Measurements from ENCODE around the gene KDM6A. TPM values are rescaled to one million over a fixed set of nuclear protein-coding genes. Genes with fewer than 3 reads are reported as not detected.
"Not testable (repeated sequence)": the region's sequence is repeated elsewhere in the genome, so short reads cannot be mapped to it uniquely, and the experiment has no call there.

The KDM6A gene
- total RNA-seq, result 10 to 100 TPM; 12.9 to 20.0 (median 15.5) TPM
- 4.5 TPM for polyA plus RNA-seq
- long read RNA-seq, donor 1, full-length matches to known transcripts, result 1 of 7 reads
- long read RNA-seq, donor 1, partial matches to known transcripts, result 5 of 7 reads
- long read RNA-seq, donor 1, other reads (novel, unspliced or antisense), result 1 of 7 reads
- long read RNA-seq, donor 2, full-length matches to known transcripts, result 5 of 8 reads
- long read RNA-seq, donor 2, partial matches to known transcripts, result 1 of 8 reads
- long read RNA-seq, donor 2, other reads (novel, unspliced or antisense), result 2 of 8 reads
- long read RNA-seq, donor 3, full-length matches to known transcripts, result 5 of 23 reads
- long read RNA-seq, donor 3, partial matches to known transcripts, result 14 of 23 reads
- long read RNA-seq, donor 3, other reads (novel, unspliced or antisense), result 4 of 23 reads
- long read RNA-seq, donor 4, full-length matches to known transcripts, result 12 of 15 reads
- long read RNA-seq, donor 4, partial matches to known transcripts, result 1 of 15 reads
- long read RNA-seq, donor 4, other reads (novel, unspliced or antisense), result 2 of 15 reads

DNA sequence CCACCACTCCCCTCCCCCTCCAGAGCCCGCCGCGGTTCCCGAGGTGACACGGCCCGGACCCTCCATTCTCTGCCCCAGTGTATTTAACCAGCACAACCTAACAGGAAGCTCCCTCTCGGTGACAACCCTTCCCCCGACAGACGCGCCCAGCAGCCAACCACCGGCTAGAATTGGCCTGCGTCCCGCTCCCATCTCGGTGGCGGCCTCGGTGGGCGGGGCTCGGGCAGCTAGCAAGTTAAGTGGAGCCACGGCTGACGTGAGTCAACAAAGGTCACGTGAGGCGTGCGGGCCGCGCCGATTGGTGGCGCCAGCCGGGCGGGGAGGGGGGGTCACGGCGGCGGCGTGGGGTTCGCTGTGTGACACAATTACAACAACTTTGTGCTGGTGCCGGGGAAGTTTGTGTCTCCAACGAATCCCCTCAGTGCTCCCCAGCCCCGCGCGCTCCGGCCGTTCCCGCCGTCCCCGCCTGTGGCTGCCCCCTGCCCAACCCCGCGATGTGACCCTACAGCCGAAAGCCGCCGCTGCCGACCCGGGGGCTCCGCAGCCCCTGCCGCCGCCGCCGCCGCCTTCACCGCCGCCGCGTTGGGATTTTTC is at the start of gene KDM6A:
KDM6A (plus strand) TSS at position 368 of the 594 bp plus-strand sequence. CDS start 364 bp downstream, outside the sequence.
- DNase-seq, result peak; percentile 98 to 100 (median 99)
- WGBS, result under 1% methylated on average over 61 of the region's 61 CpGs
- H3K4me1 ChIP-seq (ENCODE audit: control insufficient read depth, insufficient read depth, low read length), result peaks cover 2% of the 10 kb centered on the region
- H3K9me3 ChIP-seq (ENCODE audit: control insufficient read depth, low read length), result no peaks in the 10 kb centered on the region
- peak within 1 kb of the TSS; percentile 95 for H3K27ac ChIP-seq (ENCODE audit: low read length)
- ATAC-seq, result peak; percentile 95 to 97
- no peaks in the 10 kb centered on the region for H3K27me3 ChIP-seq (ENCODE audit: control insufficient read depth, insufficient read depth)
- intact Hi-C loops (cut with DNase I), result loop anchor here in 3 of 4 donors (5.0 to 10.0 kb wide), 3 partner anchors 102 to 202 kb away; no protein-coding TSS in a partner anchor
- peak within 1 kb of the TSS; percentile 89 for H3K4me3 ChIP-seq (ENCODE audit: low read length)

DNA sequence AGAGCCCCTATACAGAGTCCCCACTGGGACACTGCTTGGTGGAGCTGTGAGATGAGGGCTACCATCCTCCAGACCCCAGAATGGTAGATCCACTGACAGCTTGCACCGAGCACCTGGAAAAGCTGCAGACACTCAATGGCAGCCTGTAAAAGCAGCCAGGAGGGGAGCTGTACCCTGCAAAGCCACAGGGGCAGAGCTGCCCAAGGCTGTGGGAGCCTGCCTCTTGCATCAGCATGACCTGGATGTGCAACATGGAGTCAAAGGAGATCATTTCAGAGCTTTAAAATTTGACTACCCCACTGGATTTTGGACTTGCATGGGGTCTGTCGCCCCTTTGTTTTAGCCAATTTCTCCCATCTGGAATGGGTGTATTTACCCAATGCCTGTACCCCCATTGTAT is 49.8 kb upstream of the KDM6A start:
- intact Hi-C loops (cut with DNase I); H3K4me1 ChIP-seq (ENCODE audit: control insufficient read depth, insufficient read depth, low read length); H3K9me3 ChIP-seq (ENCODE audit: control insufficient read depth, low read length); DNase-seq; H3K4me3 ChIP-seq (ENCODE audit: low read length); ATAC-seq; H3K27me3 ChIP-seq (ENCODE audit: control insufficient read depth, insufficient read depth); H3K27ac ChIP-seq (ENCODE audit: low read length): not testable (repeated sequence)
- 98% methylated on average over 2 of the region's 2 CpGs for WGBS

DNA sequence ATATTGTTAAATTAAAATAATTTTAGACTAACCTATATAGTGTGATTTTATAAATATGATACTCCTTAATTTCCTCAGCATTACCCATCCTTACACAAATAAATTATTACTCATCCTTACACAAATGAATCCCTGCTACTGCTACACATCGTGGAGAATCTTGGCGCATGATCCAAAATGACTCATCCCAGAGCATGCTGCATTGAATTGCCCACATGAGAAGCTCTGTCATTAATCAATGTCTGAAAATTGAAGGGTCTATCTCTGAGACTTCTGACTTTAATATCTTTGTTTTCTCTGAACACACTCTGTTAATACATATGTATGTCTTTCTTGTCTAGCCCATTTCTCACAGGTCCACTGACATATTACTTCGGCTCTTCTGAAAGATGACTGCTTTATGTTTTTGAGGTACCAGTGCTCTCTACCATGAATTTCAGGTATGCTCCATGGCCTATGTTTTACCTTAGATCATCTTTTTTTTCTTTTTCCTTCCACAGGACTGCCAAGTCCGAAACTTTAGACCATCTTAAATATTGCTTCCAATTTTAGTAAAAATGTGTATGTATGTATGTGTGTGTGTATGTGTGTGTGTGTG is 44.9 kb upstream of the KDM6A start:
- DNase-seq, result no peak
- WGBS, result 68% methylated on average over 4 of the region's 4 CpGs
- H3K4me3 ChIP-seq (ENCODE audit: low read length), result no peak overlapping the region

DNA sequence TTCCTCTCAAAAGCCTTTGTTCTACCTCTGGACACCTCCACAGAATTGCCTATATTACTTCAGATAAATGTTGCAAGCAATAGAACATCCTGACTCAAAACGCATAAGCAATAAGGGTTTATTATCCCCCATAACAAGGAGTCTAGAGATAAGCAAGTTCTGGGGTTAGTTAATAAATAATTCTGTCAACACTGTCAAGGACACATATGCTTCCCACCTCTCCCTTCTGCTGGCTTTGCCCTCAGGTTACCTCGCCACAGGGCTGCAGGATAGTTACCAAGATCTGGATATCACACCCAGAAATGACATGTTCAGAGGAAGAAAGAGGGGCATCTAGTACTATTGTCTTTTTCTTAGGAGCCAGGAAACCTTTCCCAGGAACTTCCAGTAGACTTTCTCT is 43.2 kb upstream of the KDM6A start:
- 36% methylated on average over 2 of the region's 2 CpGs for WGBS
- ATAC-seq (no peak), DNase-seq (no peak)
- Histone ChIP-seq H3K4me1 (ENCODE audit: control insufficient read depth, insufficient read depth, low read length) (no peaks in the 10 kb centered on the region), H3K27me3 (ENCODE audit: control insufficient read depth, insufficient read depth) (no peaks in the 10 kb centered on the region), H3K9me3 (ENCODE audit: control insufficient read depth, low read length) (no peaks in the 10 kb centered on the region), H3K27ac (ENCODE audit: low read length) (no peak overlapping the region), H3K4me3 (ENCODE audit: low read length) (no peak overlapping the region)
- intact Hi-C loops (cut with DNase I), result no loop called here

More for the DNA sequence above, 44.9 kb upstream of the KDM6A start:
- Histone ChIP-seq H3K9me3 (ENCODE audit: control insufficient read depth, low read length) (no peaks in the 10 kb centered on the region), H3K27ac (ENCODE audit: low read length) (no peak overlapping the region), H3K27me3 (ENCODE audit: control insufficient read depth, insufficient read depth) (no peaks in the 10 kb centered on the region), H3K4me1 (ENCODE audit: control insufficient read depth, insufficient read depth, low read length) (no peaks in the 10 kb centered on the region)
- ATAC-seq, result no peak
- intact Hi-C loops (cut with DNase I), result no loop called here

DNA sequence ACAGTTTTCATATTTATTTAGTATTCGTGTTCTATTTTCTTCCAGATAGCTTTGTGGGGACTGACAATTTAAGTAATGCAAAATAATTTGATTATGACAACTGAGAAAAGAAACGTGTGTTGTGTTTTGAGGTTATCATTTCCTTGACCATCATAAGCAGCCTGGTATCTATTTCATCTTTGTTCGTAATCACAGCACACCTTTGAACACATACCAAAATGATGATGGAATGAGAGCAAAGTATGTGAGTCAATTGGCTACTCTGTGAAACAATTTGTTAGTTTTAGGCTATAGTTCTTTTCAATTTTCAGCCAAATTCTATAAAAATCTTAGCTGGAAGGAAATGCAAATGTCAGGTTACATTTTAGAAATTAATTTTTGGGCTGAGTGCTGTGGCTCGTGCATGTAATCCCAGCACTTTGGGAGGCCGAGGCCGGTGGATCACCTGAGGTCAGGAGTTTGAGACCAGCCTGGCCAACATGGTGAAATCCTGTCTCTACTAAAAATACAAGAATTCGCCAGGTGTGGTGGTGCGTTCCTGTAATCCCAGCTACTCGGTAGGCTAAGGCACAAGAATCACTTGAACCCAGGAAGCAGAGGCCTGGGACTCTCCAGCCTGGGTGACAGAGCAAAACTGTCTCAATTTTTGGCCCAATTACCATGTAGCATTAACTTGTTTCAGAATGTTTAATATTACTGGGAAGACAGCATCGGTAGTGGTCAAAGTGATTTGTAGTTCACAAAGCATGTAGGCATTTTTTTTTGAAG is 30.3 kb upstream of the KDM6A start:
- Histone ChIP-seq H3K4me1 (ENCODE audit: control insufficient read depth, insufficient read depth, low read length) (no peaks in the 10 kb centered on the region), H3K9me3 (ENCODE audit: control insufficient read depth, low read length) (no peaks in the 10 kb centered on the region), H3K4me3 (ENCODE audit: low read length) (no peak overlapping the region), H3K27ac (ENCODE audit: low read length) (no peak overlapping the region), H3K27me3 (ENCODE audit: control insufficient read depth, insufficient read depth) (no peaks in the 10 kb centered on the region)
- DNase-seq (no peak), ATAC-seq (no peak)
- WGBS, result 88% methylated on average over 10 of the region's 10 CpGs
- intact Hi-C loops (cut with DNase I), result no loop called here

DNA sequence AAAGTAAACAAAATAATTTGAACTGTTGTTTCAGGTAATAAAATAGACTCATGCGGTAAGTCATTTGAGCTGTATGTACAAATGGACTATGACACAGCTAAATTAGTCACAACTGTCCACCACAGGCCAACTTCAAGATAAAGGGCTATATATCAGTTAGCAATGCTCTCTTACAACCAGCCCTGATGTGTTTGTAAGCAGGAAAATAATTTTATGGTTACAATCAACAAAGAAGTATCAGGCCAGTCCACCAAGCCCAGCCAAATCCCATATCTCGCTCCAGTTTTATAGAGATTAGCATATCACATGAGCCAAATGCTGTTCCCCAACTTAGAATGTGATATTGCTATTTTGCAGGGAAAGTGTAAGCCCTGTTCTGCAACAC is 29.7 kb upstream of the KDM6A start:
- Histone ChIP-seq H3K27ac (ENCODE audit: low read length) (no peak overlapping the region), H3K27me3 (ENCODE audit: control insufficient read depth, insufficient read depth) (no peaks in the 10 kb centered on the region), H3K9me3 (ENCODE audit: control insufficient read depth, low read length) (no peaks in the 10 kb centered on the region), H3K4me3 (ENCODE audit: low read length) (no peak overlapping the region), H3K4me1 (ENCODE audit: control insufficient read depth, insufficient read depth, low read length) (no peaks in the 10 kb centered on the region)
- no peak for ATAC-seq
- intact Hi-C loops (cut with DNase I), result no loop called here
- no peak for DNase-seq
- 55% methylated on average over 2 of the region's 2 CpGs for WGBS

DNA sequence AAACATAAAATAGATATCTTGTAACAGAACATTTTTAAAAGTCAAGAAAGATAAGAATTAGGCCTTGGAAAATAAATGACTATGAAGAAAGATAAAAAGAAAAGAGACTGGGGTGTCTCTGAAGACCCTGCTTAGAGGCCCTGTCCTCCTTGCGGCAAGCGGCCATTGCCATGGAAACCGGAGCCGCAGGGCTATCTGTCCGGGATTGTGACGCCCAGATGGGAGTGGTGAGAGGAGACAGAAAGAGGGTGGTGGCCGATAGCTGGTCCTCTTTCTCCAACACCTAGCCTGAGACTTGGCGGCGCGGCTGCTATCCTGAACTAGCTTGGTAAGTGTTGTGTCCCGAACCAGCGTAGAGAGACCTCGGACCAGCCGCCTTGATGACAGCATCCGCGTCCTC is 29.2 kb upstream of the KDM6A start, which contains the start of gene DUSP21:
DUSP21 (plus strand) TSS at position 269 of the 400 bp plus-strand sequence; CDS start at position 381, 112 bp downstream.
- H3K9me3 ChIP-seq (ENCODE audit: control insufficient read depth, low read length), result no peaks in the 10 kb centered on the region
- H3K4me1 ChIP-seq (ENCODE audit: control insufficient read depth, insufficient read depth, low read length), result no peaks in the 10 kb centered on the region
- no peak within 1 kb of the TSS for H3K4me3 ChIP-seq (ENCODE audit: low read length)
- no peaks in the 10 kb centered on the region for H3K27me3 ChIP-seq (ENCODE audit: control insufficient read depth, insufficient read depth)
- no peak within 1 kb of the TSS for H3K27ac ChIP-seq (ENCODE audit: low read length)
- ATAC-seq (no peak), DNase-seq (peak in 1 of 3 donors; percentile 40)
- WGBS, result 69% methylated on average over 16 of the region's 16 CpGs
- intact Hi-C loops (cut with DNase I), result no loop called here

DNA sequence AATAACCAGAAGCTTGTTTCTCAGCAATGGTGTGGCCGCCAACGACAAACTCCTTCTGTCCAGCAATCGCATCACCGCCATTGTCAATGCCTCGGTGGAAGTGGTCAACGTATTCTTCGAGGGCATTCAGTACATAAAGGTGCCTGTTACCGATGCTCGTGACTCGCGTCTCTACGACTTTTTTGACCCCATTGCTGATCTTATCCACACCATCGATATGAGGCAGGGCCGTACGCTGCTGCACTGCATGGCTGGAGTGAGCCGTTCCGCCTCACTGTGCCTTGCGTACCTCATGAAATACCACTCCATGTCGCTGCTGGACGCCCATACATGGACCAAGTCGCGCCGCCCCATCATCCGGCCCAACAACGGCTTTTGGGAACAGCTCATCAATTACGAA is 28.8 kb upstream of the KDM6A start:
- Histone ChIP-seq H3K4me1 (ENCODE audit: control insufficient read depth, insufficient read depth, low read length) (no peaks in the 10 kb centered on the region), H3K27me3 (ENCODE audit: control insufficient read depth, insufficient read depth) (no peaks in the 10 kb centered on the region), H3K27ac (ENCODE audit: low read length) (no peak overlapping the region), H3K4me3 (ENCODE audit: low read length) (no peak overlapping the region), H3K9me3 (ENCODE audit: control insufficient read depth, low read length) (no peaks in the 10 kb centered on the region)
- intact Hi-C loops (cut with DNase I), result no loop called here
- 96% methylated on average over 26 of the region's 26 CpGs for WGBS
- DNase-seq (no peak), ATAC-seq (no peak)

DNA sequence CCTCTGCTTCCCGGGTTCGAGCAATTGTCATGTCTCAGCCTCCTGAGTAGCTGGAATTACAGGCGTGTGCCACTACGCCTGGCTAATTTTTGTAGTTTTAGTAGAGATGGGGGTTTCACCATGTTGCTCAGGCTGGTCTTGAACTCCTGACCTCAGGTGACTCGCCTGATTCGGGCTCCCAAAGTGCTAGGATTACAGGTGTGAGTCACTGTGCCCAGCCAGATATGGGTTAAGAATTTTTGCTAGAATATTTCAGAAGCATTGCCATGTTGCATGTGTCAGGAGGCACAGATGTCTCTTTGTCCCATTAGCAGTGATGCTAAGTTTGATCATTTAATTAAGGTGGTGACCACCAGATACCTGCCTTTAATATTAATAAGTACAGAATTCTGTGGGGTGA is 22.1 kb upstream of the KDM6A start:
- H3K9me3 ChIP-seq (ENCODE audit: control insufficient read depth, low read length); H3K4me1 ChIP-seq (ENCODE audit: control insufficient read depth, insufficient read depth, low read length); H3K27me3 ChIP-seq (ENCODE audit: control insufficient read depth, insufficient read depth); DNase-seq; intact Hi-C loops (cut with DNase I); ATAC-seq; H3K4me3 ChIP-seq (ENCODE audit: low read length); H3K27ac ChIP-seq (ENCODE audit: low read length): not testable (repeated sequence)
- WGBS, result 82% methylated on average over 6 of the region's 6 CpGs

DNA sequence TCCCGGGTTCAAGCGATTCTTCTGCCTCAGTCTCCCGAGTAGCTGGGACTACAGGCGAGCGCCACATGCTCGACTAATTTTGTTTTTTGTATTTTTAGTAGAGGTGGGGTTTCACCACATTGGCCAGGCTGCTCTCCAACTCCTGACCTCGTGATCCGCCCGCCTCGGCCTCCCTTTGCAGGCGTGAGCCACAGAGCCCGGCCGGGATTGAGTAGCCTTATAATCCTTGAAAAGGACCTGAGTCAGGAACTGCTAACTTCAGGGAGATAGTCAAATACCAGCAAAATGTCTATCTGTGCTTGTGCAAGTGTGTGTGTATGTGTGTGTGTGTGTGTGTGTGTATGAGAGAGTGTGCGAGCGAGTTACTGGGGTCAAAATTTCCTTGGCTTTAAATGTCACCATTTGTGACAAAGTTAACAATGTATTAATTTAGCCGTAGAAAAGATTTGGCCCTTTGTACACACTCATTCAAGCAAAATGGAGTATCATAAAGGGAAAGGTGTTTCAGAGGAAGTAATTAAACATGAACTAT is 1.8 kb upstream of the KDM6A start:
- 54% methylated on average over 16 of the region's 16 CpGs for WGBS
- DNase-seq (peak in 2 of 3 donors; percentile 46 to 65), ATAC-seq (no peak)
- no peaks in the 10 kb centered on the region for H3K27me3 ChIP-seq (ENCODE audit: control insufficient read depth, insufficient read depth)
- peak overlapping the region; percentile 88 for H3K4me3 ChIP-seq (ENCODE audit: low read length)
- intact Hi-C loops (cut with DNase I), result loop anchor here in 3 of 4 donors (5.0 to 10.0 kb wide), 3 partner anchors 104 to 204 kb away; no protein-coding TSS in a partner anchor
- no peaks in the 10 kb centered on the region for H3K9me3 ChIP-seq (ENCODE audit: control insufficient read depth, low read length)
- H3K27ac ChIP-seq (ENCODE audit: low read length), result no peak overlapping the region
- peaks cover 2% of the 10 kb centered on the region for H3K4me1 ChIP-seq (ENCODE audit: control insufficient read depth, insufficient read depth, low read length)

Data from right cardiac atrium (tissue), 5 donors.